SK-N-MC (cell line): ENCODE data around the gene DOCK4.

Experiments
- EZH2 ChIP-seq: fragments of 200-600 bp; sonication (generic); IDR thresholded peaks from one replicate; pipeline ENCODE4 v1.6.1; 2017; ENCODE audit warnings: antibody characterized with exemption
- FOXP2 ChIP-seq: optimal IDR thresholded peaks from 2 replicates; pipeline ENCODE3; 2011; ENCODE audit warnings: mild to moderate bottlenecking, moderate library complexity; ENCODE audit not compliant: insufficient read depth; ENCODE audit errors: extremely low read length, control extremely low read depth

GRCh38 chr7:111919164-111919563, 287.0 kb downstream of the DOCK4 start:
- TF ChIP-seq EZH2 (no peak), FOXP2 (no peak)
